ENCODE results near the gene COX19.
"Not testable (repeated sequence)": the region's sequence is repeated elsewhere in the genome, so short reads cannot be mapped to it uniquely, and the experiment has no call there.

The COX19 gene

DNA sequence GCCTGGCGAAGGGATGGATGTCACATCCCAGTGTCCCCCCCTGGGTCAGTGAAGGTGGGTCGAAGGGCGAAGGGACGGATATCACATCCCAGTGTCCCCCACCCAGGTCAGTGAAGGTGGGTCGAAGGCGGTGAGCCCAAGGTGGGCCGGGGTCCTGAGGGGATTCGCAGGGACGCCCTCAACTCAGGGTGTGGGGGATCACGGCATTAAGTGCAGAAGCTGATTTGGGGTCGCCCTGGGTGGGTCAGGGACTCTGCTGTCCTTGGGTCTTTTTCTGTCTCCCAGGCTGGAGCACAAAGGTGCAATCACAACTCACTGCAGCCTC is 42.7 kb downstream of the COX19 start:
- Histone ChIP-seq H3K27me3 (ENCODE audit: control insufficient read depth, insufficient read depth, low read length) (no peaks in the 10 kb centered on the region), H3K27ac (ENCODE audit: low read depth, low read length) (no peak overlapping the region), H3K4me3 (ENCODE audit: low read length) (no peak overlapping the region), H3K36me3 (ENCODE audit: control insufficient read depth, insufficient read depth, low read length) (peaks cover 3% of the 10 kb centered on the region), H3K9ac (ENCODE audit: low read length) (no peak overlapping the region), H3K4me1 (ENCODE audit: control insufficient read depth, insufficient read depth, low read length) (peaks cover 6% of the 10 kb centered on the region)

- Histone ChIP-seq H3K4me1 (ENCODE audit: control insufficient read depth, insufficient read depth, low read length) (peaks cover 6% of the 10 kb centered on the region), H3K27me3 (ENCODE audit: control insufficient read depth, insufficient read depth, low read length) (no peaks in the 10 kb centered on the region), H3K4me3 (ENCODE audit: low read length) (no peak overlapping the region), H3K36me3 (ENCODE audit: control insufficient read depth, insufficient read depth, low read length) (peaks cover 3% of the 10 kb centered on the region), H3K27ac (ENCODE audit: low read depth, low read length) (no peak overlapping the region), H3K9ac (ENCODE audit: low read length) (no peak overlapping the region)
Observed at GRCh38 chr7:931871-932650, 43.3 kb downstream of the COX19 start.

DNA sequence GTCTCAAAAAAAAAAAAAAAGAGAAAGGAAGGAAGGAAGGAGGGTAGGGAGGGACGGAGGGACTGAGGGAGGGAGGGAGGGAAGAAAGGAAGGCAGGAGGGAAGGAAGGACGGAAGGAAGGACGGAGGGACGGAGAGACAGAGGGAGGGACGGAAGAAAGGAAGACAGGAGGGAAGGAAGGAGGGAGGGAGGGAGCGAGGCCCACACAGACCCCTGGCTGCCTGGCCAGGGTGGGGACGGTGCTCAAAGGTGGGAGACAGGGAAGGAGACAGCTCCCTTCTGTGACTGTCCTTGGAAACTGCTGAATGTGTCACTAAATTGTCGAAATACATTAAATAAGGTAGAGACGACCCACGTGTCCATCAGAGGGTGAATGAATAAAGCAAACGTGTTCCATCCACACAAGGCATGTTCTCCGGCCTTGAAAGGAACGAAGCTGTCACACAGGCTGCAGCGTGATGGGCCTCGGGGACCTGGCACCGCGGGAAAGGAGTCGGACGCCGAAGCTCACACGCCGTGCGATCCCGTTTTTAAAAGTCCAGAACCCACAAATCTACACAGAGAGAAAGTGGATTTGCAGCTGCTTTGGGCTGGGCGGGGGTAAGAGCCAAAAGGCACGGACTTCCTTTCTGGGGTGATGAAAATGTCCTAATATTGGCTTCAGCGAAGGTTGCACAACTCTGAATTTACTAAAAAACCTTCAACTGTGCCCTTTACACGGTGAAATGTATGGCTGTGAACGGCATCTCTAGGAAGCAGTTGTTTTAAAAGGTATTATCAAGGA is 44.2 kb downstream of the COX19 start:
- peaks cover 6% of the 10 kb centered on the region for H3K4me1 ChIP-seq (ENCODE audit: control insufficient read depth, insufficient read depth, low read length)
- H3K27ac ChIP-seq (ENCODE audit: low read depth, low read length): no peak overlapping the region
- no peak overlapping the region for H3K4me3 ChIP-seq (ENCODE audit: low read length)
- no peak overlapping the region for H3K9ac ChIP-seq (ENCODE audit: low read length)
- peaks cover 3% of the 10 kb centered on the region for H3K36me3 ChIP-seq (ENCODE audit: control insufficient read depth, insufficient read depth, low read length)
- no peaks in the 10 kb centered on the region for H3K27me3 ChIP-seq (ENCODE audit: control insufficient read depth, insufficient read depth, low read length)

GRCh38 chr7:929311-929711 is 46.0 kb downstream of the COX19 start:
- Histone ChIP-seq H3K36me3 (ENCODE audit: control insufficient read depth, insufficient read depth, low read length) (peaks cover under 1% of the 10 kb centered on the region), H3K27me3 (ENCODE audit: control insufficient read depth, insufficient read depth, low read length) (no peaks in the 10 kb centered on the region), H3K9ac (ENCODE audit: low read length) (no peak overlapping the region), H3K4me3 (ENCODE audit: low read length) (no peak overlapping the region), H3K27ac (ENCODE audit: low read depth, low read length) (peak overlapping the region; percentile 75), H3K4me1 (ENCODE audit: control insufficient read depth, insufficient read depth, low read length) (peaks cover 12% of the 10 kb centered on the region)

DNA sequence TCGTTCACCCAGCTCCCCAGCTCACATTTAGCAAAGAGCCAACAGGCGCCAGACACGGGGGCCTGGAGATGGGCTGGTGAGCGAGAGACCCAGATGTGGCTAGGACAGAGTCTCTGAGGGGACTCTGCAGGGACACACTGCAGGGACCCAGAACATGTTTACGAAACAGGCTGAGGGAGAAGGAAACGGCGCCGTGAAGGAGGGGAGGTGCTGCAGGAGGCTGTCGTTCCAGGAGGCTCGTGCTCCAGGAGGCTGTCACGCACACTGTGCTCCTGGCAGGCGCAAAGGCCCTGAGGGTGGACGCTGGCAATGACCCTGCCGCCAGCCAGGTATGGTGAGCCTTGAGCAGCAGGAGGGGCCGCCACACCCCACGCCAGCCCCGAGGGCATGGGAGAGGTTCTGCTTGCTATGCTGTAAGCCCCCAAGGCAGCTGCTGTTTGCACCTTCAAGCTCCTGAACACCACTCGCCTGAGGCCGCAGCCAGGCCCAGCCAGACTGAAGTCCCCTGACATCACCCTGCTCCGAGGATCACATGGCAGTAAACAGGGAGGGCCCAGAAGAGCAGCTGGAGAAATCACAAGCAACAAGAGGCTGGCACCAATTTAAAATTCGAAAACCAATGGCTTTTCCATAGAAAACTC is 48.2 kb downstream of the COX19 start:
- H3K27me3 ChIP-seq (ENCODE audit: control insufficient read depth, insufficient read depth, low read length): no peaks in the 10 kb centered on the region
- no peaks in the 10 kb centered on the region for H3K36me3 ChIP-seq (ENCODE audit: control insufficient read depth, insufficient read depth, low read length)
- no peak overlapping the region for H3K4me3 ChIP-seq (ENCODE audit: low read length)
- no peak overlapping the region for H3K9ac ChIP-seq (ENCODE audit: low read length)
- H3K27ac ChIP-seq (ENCODE audit: low read depth, low read length): peak overlapping the region; percentile 56
- peaks cover 12% of the 10 kb centered on the region for H3K4me1 ChIP-seq (ENCODE audit: control insufficient read depth, insufficient read depth, low read length)

DNA sequence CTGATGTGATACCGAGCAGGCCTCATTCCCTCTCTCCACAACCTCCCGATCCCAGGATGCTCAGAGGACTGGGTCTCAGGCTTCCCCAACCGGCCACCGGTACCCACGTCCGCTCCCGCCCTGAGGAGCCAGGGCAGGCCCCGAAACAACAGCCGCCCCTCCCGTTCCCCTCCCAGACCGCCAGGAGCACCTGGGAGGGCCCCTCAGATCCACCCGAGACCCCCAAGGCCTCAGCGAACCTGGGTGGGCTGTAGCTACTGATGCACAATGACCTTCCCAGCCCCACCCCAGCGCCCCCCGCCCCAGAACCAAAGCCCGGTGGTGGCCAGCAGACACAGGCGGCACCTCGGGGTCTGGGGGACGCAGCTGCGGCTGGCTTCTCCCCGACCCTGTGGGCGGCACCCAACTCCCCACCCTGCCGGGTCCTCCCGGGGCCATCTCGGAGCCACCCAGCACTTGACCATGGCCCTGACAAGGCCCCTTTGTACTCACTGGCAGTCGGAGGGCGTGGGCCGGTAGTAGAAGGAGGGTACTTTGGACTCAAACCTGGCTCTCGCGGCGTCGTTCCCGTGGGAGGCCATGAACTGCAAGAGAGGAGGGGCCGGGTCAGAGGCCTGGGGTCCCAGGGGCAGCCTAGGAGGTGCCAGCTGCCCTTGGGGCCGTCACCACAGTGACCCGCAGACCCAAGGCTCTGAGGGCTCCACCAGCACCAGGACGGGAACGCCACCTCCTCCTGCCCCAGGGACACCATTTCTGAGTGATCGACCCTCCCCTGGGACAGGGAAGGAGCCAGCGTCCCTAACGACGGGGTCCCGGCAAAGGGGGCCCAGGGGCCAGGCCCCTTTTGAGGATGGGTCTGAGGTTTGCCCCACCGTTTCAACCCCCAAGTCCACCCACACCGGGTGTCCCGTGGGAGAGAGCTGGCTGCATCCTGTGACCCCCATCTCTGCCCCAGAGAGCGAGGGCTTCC is 49.0 kb downstream of the COX19 start:
- Histone ChIP-seq H3K27ac (ENCODE audit: low read depth, low read length) (peak overlapping the region; percentile 64), H3K4me1 (ENCODE audit: control insufficient read depth, insufficient read depth, low read length) (peaks cover 12% of the 10 kb centered on the region), H3K27me3 (ENCODE audit: control insufficient read depth, insufficient read depth, low read length) (no peaks in the 10 kb centered on the region), H3K9ac (ENCODE audit: low read length) (no peak overlapping the region), H3K4me3 (ENCODE audit: low read length) (no peak overlapping the region), H3K36me3 (ENCODE audit: control insufficient read depth, insufficient read depth, low read length) (no peaks in the 10 kb centered on the region)

- Histone ChIP-seq H3K27me3 (ENCODE audit: control insufficient read depth, insufficient read depth, low read length) (no peaks in the 10 kb centered on the region), H3K9ac (ENCODE audit: low read length) (no peak overlapping the region), H3K4me1 (ENCODE audit: control insufficient read depth, insufficient read depth, low read length) (peaks cover 12% of the 10 kb centered on the region), H3K4me3 (ENCODE audit: low read length) (no peak overlapping the region), H3K27ac (ENCODE audit: low read depth, low read length) (peak overlapping the region; percentile 64), H3K36me3 (ENCODE audit: control insufficient read depth, insufficient read depth, low read length) (no peaks in the 10 kb centered on the region)
Observed at GRCh38 chr7:925601-926000, 49.7 kb downstream of the COX19 start.

DNA sequence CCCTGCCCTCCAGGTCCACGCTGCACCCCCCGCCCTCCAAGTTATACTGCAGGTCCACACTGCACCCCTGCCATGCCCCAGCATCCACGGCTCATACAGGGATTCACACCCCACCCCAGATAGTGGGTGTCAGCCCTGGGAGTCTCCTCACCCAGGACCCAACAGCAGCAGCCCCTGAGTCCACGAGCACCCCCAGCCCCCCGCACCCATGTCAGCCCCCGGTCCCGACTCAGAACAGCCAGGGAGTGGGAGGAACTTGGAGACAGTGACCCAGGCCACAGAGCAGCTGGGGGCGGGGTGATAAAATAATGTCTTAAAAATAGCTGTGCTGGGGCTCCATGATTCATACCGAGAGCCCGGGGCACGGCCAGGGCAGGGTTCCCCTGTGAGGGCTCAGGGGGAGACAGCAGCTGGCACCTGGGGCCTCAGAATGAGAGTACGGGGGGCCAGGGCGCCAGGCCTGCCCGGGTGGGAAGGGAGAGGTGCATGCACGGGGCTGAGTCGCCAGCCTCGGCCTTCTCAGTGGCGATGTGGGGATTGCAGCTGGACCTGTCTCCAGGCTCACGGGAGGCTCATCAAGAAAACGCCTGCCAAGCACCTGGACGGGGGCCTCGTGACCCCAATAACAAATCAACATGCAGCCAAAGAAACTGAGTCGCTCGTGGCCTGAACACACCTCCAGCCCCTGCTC is 50.7 kb downstream of the COX19 start:
- H3K4me3 ChIP-seq (ENCODE audit: low read length): peak overlapping the region; percentile 36
- no peak overlapping the region for H3K9ac ChIP-seq (ENCODE audit: low read length)
- H3K27me3 ChIP-seq (ENCODE audit: control insufficient read depth, insufficient read depth, low read length): no peaks in the 10 kb centered on the region
- H3K36me3 ChIP-seq (ENCODE audit: control insufficient read depth, insufficient read depth, low read length): no peaks in the 10 kb centered on the region
- peaks cover 12% of the 10 kb centered on the region for H3K4me1 ChIP-seq (ENCODE audit: control insufficient read depth, insufficient read depth, low read length)
- no peak overlapping the region for H3K27ac ChIP-seq (ENCODE audit: low read depth, low read length)

DNA sequence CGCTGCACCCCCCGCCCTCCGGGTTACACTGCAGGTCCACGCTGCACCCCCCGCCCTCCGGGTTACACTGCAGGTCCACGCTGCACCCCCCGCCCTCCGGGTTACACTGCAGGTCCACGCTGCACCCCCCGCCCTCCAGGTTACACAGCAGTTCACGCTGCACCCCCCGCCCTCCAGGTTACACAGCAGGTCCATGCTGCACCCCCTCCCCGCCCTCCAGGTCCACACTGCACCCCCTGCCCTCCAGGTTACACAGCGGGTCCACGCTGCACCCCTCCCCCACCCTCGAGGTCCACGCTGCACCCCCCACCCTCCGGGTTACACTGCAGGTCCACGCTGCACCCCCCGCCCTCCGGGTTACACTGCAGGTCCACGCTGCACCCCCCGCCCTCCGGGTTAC is 51.3 kb downstream of the COX19 start:
- H3K9ac ChIP-seq (ENCODE audit: low read length); H3K27me3 ChIP-seq (ENCODE audit: control insufficient read depth, insufficient read depth, low read length); H3K27ac ChIP-seq (ENCODE audit: low read depth, low read length); H3K36me3 ChIP-seq (ENCODE audit: control insufficient read depth, insufficient read depth, low read length); H3K4me3 ChIP-seq (ENCODE audit: low read length): not testable (repeated sequence)
- peaks cover 12% of the 10 kb centered on the region for H3K4me1 ChIP-seq (ENCODE audit: control insufficient read depth, insufficient read depth, low read length)

GRCh38 chr7:923108-924041 is 52.0 kb downstream of the COX19 start:
- Histone ChIP-seq H3K4me3 (ENCODE audit: low read length) (peak overlapping the region; percentile 55), H3K27me3 (ENCODE audit: control insufficient read depth, insufficient read depth, low read length) (no peaks in the 10 kb centered on the region), H3K27ac (ENCODE audit: low read depth, low read length) (peak overlapping the region; percentile 43), H3K36me3 (ENCODE audit: control insufficient read depth, insufficient read depth, low read length) (no peaks in the 10 kb centered on the region), H3K4me1 (ENCODE audit: control insufficient read depth, insufficient read depth, low read length) (peaks cover 10% of the 10 kb centered on the region), H3K9ac (ENCODE audit: low read length) (peak overlapping the region; percentile 49)
